ENCODE data around the gene ZFP36L1.

Gene ZFP36L1

DNA sequence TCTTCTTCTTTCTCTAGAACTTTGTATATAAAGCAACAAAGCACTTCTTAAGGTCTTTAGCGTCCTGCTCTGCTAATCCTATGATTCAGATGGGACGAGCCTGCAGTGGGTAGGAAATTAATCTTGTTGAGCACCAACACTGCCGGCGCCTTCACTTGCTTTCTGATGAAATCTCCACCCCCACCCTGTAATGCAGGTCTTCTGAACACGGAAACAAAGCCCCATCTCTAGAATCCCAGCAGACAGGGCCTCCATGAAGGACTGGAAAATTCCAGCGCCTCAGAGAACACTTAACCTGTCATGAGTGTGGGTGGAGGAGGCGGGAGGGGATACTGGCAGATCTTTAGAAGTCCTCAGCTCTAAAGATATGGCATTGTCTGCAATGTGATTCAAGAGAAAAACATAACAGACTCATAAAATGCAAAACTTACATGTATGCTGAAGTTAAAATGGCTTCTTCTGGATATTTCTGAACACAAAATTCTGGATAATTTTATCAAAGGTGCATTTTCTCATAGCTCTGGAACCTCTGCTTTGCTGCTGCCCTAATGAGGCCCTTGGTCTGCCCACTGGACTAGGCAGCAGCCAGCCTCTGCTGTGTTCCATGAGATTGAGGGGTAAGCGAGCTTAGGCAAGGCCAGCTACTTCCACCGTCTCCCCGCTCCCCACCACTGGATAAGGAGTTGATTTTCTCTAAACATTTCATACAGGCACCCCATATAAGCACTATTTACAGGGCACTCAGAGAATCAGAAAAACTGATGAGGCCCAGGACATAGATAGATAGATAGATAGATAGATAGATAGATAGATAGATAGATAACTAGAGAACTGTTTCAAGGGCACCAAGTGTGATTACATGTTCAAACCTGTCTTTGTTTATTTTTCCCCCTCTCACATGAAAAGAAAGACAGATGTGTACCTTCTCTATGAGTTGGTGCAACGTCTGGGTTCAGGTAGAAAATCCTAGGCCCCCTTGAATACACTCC is 43.1 kb downstream of the ZFP36L1 start:
- Histone ChIP-seq H2AK5ac (ENCODE audit: low read length) (no peak overlapping the region), H2BK15ac (replicated peaks; ENCODE audit: low read depth) (no peak overlapping the region), H3K18ac (ENCODE audit: low read length) (no peak overlapping the region), H3K4me2 (ENCODE audit: low read length) (no peak overlapping the region), H3K9ac (ENCODE audit: low read length) (no peak overlapping the region), H3K27ac (ENCODE audit: low read depth, low read length) (no peak overlapping the region), H3K36me3 (ENCODE audit: control insufficient read depth, insufficient read depth, low read length) (no peaks in the 10 kb centered on the region), H3K27me3 (ENCODE audit: insufficient read depth, low read length, poor library complexity) (no peaks in the 10 kb centered on the region), H4K8ac (ENCODE audit: low read depth, low read length) (no peak overlapping the region), H4K5ac (ENCODE audit: low read length) (no peak overlapping the region), H3K4me1 (ENCODE audit: control insufficient read depth, low read depth, low read length) (no peaks in the 10 kb centered on the region), H3K4me3 (ENCODE audit: low read length) (no peak overlapping the region), H3K79me2 (ENCODE audit: control insufficient read depth, insufficient read depth, low read length) (no peaks in the 10 kb centered on the region), H2BK120ac (ENCODE audit: low read depth, low read length) (no peak overlapping the region), H3K23ac (ENCODE audit: low read length) (no peak overlapping the region), H3K56ac (ENCODE audit: low read length) (no peak overlapping the region), H2BK5ac (ENCODE audit: low read length) (no peak overlapping the region), H3K4ac (ENCODE audit: low read depth, low read length) (no peak overlapping the region), H3K79me1 (ENCODE audit: low read length) (no peaks in the 10 kb centered on the region)
- peak; percentile 24 for DNase-seq
- no CpG with 5 or more reads among the region's 11 CpGs for WGBS (ENCODE audit: extremely low coverage, insufficient coverage, low lambda C conversion rate)

- Histone ChIP-seq H3K27me3 (ENCODE audit: insufficient read depth, low read length, poor library complexity) (no peaks in the 10 kb centered on the region), H3K4me2 (ENCODE audit: low read length) (no peak overlapping the region), H2AK5ac (ENCODE audit: low read length) (no peak overlapping the region), H3K27ac (ENCODE audit: low read depth, low read length) (no peak overlapping the region), H2BK15ac (replicated peaks; ENCODE audit: low read depth) (no peak overlapping the region), H3K4me1 (ENCODE audit: control insufficient read depth, low read depth, low read length) (no peaks in the 10 kb centered on the region), H3K4me3 (ENCODE audit: low read length) (no peak overlapping the region), H3K23ac (ENCODE audit: low read length) (no peak overlapping the region), H4K8ac (ENCODE audit: low read depth, low read length) (no peak overlapping the region), H3K18ac (ENCODE audit: low read length) (no peak overlapping the region), H3K36me3 (ENCODE audit: control insufficient read depth, insufficient read depth, low read length) (no peaks in the 10 kb centered on the region), H3K79me2 (ENCODE audit: control insufficient read depth, insufficient read depth, low read length) (no peaks in the 10 kb centered on the region), H2BK5ac (ENCODE audit: low read length) (no peak overlapping the region), H2BK120ac (ENCODE audit: low read depth, low read length) (no peak overlapping the region), H3K79me1 (ENCODE audit: low read length) (no peaks in the 10 kb centered on the region), H4K5ac (ENCODE audit: low read length) (no peak overlapping the region), H3K9ac (ENCODE audit: low read length) (no peak overlapping the region), H3K56ac (ENCODE audit: low read length) (no peak overlapping the region), H3K4ac (ENCODE audit: low read depth, low read length) (no peak overlapping the region)
- peak; percentile 60 for DNase-seq
- no CpG with 5 or more reads among the region's 5 CpGs for WGBS (ENCODE audit: extremely low coverage, insufficient coverage, low lambda C conversion rate)
Measured at GRCh38 chr14:68748691-68749090, 44.2 kb downstream of the ZFP36L1 start.

DNA sequence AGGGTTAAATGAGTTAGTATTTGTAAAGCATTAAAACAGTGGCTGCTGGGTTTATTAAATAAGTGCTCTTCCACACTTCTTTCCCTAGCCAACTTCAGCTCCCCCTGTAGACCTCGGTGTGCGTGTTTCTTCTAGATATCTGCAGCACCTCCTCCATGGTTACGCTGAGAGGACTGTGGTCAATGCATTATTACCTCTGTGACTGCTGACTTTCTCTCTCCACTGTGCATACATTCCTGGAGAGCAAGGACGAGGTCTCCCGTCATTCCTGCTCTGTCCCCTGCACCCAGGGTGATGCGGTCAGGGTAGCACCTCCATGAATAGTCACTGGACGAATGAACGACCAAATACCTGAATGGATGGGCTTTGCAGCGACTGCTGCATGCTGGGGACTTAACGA is 44.6 kb downstream of the ZFP36L1 start:
- no peak overlapping the region for H3K4ac ChIP-seq (ENCODE audit: low read depth, low read length)
- H3K18ac ChIP-seq (ENCODE audit: low read length): no peak overlapping the region
- no peak overlapping the region for H3K56ac ChIP-seq (ENCODE audit: low read length)
- H2BK15ac ChIP-seq (replicated peaks; ENCODE audit: low read depth): no peak overlapping the region
- H3K23ac ChIP-seq (ENCODE audit: low read length): no peak overlapping the region
- no CpG with 5 or more reads among the region's 10 CpGs for WGBS (ENCODE audit: extremely low coverage, insufficient coverage, low lambda C conversion rate)
- H4K5ac ChIP-seq (ENCODE audit: low read length): no peak overlapping the region
- H3K79me2 ChIP-seq (ENCODE audit: control insufficient read depth, insufficient read depth, low read length): no peaks in the 10 kb centered on the region
- no peak overlapping the region for H3K4me3 ChIP-seq (ENCODE audit: low read length)
- H3K79me1 ChIP-seq (ENCODE audit: low read length): no peaks in the 10 kb centered on the region
- no peak overlapping the region for H2BK5ac ChIP-seq (ENCODE audit: low read length)
- no peaks in the 10 kb centered on the region for H3K4me1 ChIP-seq (ENCODE audit: control insufficient read depth, low read depth, low read length)
- H3K27me3 ChIP-seq (ENCODE audit: insufficient read depth, low read length, poor library complexity): no peaks in the 10 kb centered on the region
- H3K27ac ChIP-seq (ENCODE audit: low read depth, low read length): no peak overlapping the region
- no peak overlapping the region for H3K9ac ChIP-seq (ENCODE audit: low read length)
- no peak overlapping the region for H2BK120ac ChIP-seq (ENCODE audit: low read depth, low read length)
- no peak overlapping the region for H3K4me2 ChIP-seq (ENCODE audit: low read length)
- H2AK5ac ChIP-seq (ENCODE audit: low read length): no peak overlapping the region
- no peak for DNase-seq
- H4K8ac ChIP-seq (ENCODE audit: low read depth, low read length): no peak overlapping the region
- no peaks in the 10 kb centered on the region for H3K36me3 ChIP-seq (ENCODE audit: control insufficient read depth, insufficient read depth, low read length)

DNA sequence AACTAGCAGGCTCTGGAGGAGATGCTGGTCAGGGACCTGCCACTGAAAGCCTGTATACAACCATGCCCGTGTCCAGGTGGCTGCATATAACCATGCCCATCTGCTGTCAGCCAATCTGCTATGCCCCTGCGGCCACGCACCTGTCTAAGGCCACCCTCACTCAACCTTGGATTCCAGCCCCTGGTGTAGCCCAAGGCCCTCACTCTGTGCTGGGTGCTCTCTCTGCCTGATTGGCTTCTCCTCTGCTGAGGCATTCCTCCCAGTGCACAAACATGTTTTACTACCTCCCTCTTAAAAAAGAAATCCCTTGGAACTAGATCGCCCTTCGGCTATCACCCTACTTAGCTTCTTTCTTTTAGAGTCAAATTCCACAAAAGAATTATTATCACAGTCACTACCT is 45.5 kb downstream of the ZFP36L1 start:
- Histone ChIP-seq H3K23ac (ENCODE audit: low read length) (no peak overlapping the region), H3K4ac (ENCODE audit: low read depth, low read length) (no peak overlapping the region), H3K4me1 (ENCODE audit: control insufficient read depth, low read depth, low read length) (no peaks in the 10 kb centered on the region), H3K56ac (ENCODE audit: low read length) (no peak overlapping the region), H3K27ac (ENCODE audit: low read depth, low read length) (no peak overlapping the region), H3K18ac (ENCODE audit: low read length) (no peak overlapping the region), H3K4me2 (ENCODE audit: low read length) (no peak overlapping the region), H3K79me1 (ENCODE audit: low read length) (no peaks in the 10 kb centered on the region), H4K5ac (ENCODE audit: low read length) (no peak overlapping the region), H3K9ac (ENCODE audit: low read length) (no peak overlapping the region), H2BK120ac (ENCODE audit: low read depth, low read length) (no peak overlapping the region), H3K79me2 (ENCODE audit: control insufficient read depth, insufficient read depth, low read length) (no peaks in the 10 kb centered on the region), H4K8ac (ENCODE audit: low read depth, low read length) (no peak overlapping the region), H3K4me3 (ENCODE audit: low read length) (no peak overlapping the region), H2BK5ac (ENCODE audit: low read length) (no peak overlapping the region), H3K36me3 (ENCODE audit: control insufficient read depth, insufficient read depth, low read length) (no peaks in the 10 kb centered on the region), H2BK15ac (replicated peaks; ENCODE audit: low read depth) (no peak overlapping the region), H3K27me3 (ENCODE audit: insufficient read depth, low read length, poor library complexity) (no peaks in the 10 kb centered on the region), H2AK5ac (ENCODE audit: low read length) (no peak overlapping the region)
- no peak for DNase-seq
- no CpG with 5 or more reads among the region's 5 CpGs for WGBS (ENCODE audit: extremely low coverage, insufficient coverage, low lambda C conversion rate)

DNA sequence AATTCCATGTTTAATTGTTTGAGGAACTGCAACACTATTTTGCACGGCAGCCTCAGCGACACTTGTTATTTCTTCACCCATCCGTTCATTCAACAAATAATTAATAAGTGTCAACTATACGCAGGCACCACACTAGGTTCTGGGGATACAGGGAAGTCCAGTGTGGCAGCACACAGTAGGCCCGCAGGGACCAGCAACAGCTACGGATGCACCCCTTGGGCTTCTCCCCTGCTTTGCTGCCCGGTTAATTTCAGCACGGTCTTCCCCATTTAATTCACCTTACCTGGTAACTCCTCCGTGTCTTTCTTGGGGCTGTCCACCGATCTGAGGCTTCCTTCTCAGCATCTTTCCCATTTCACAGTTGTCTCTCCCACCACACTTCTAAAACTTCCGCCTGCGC is 48.3 kb downstream of the ZFP36L1 start:
- DNase-seq: no peak
- Histone ChIP-seq H3K79me2 (ENCODE audit: control insufficient read depth, insufficient read depth, low read length) (no peaks in the 10 kb centered on the region), H2BK15ac (replicated peaks; ENCODE audit: low read depth) (no peak overlapping the region), H4K8ac (ENCODE audit: low read depth, low read length) (no peak overlapping the region), H3K56ac (ENCODE audit: low read length) (no peak overlapping the region), H3K18ac (ENCODE audit: low read length) (no peak overlapping the region), H3K4me3 (ENCODE audit: low read length) (no peak overlapping the region), H2AK5ac (ENCODE audit: low read length) (no peak overlapping the region), H4K5ac (ENCODE audit: low read length) (no peak overlapping the region), H3K9ac (ENCODE audit: low read length) (no peak overlapping the region), H2BK120ac (ENCODE audit: low read depth, low read length) (no peak overlapping the region), H3K27ac (ENCODE audit: low read depth, low read length) (no peak overlapping the region), H3K4me2 (ENCODE audit: low read length) (no peak overlapping the region), H3K4me1 (ENCODE audit: control insufficient read depth, low read depth, low read length) (no peaks in the 10 kb centered on the region), H3K23ac (ENCODE audit: low read length) (no peak overlapping the region), H3K4ac (ENCODE audit: low read depth, low read length) (no peak overlapping the region), H3K27me3 (ENCODE audit: insufficient read depth, low read length, poor library complexity) (no peaks in the 10 kb centered on the region), H3K36me3 (ENCODE audit: control insufficient read depth, insufficient read depth, low read length) (no peaks in the 10 kb centered on the region), H3K79me1 (ENCODE audit: low read length) (no peaks in the 10 kb centered on the region), H2BK5ac (ENCODE audit: low read length) (no peak overlapping the region)
- no CpG with 5 or more reads among the region's 12 CpGs for WGBS (ENCODE audit: extremely low coverage, insufficient coverage, low lambda C conversion rate)

Data from mesendoderm (in vitro differentiated cells).